GM23338 (cell line): ENCODE data around the gene FABP1. TPM values are rescaled to one million over a fixed set of nuclear protein-coding genes. Genes with fewer than 3 reads are reported as not detected.

Experiments
- ATAC-seq: fragments of 200-7000 bp; cut with Tn5 transposase; 3 replicates; pipeline ENCODE4 v1.9.1; 2020
- DNase-seq: peaks from one replicate; pipeline ENCODE4 v3.0.0-alpha.2; 2015; ENCODE audit warnings: low spot score
- H2AFZ ChIP-seq: fragments of 200-600 bp; sonication (generic); 2 replicates; pipeline ENCODE4 v1.8.0; 2016; ENCODE audit warnings: antibody characterized with exemption, mild to moderate bottlenecking, moderate library complexity
- H3F3A ChIP-seq: fragments of 200-600 bp; sonication (generic); replicated peaks from 2 replicates; pipeline ENCODE4 v1.8.0; 2017; ENCODE audit warnings: antibody characterized with exemption, mixed run types, low read depth
- H3K27ac ChIP-seq: fragments of 200-600 bp; sonication (generic); 2 replicates; pipeline ENCODE4 v1.6.1; 2016; ENCODE audit warnings: low read depth
- H3K27me3 ChIP-seq: fragments of 200-600 bp; sonication (generic); 2 replicates; pipeline ENCODE4 v1.8.0; 2016; ENCODE audit warnings: mild to moderate bottlenecking, mixed run types, moderate library complexity; ENCODE audit not compliant: insufficient read depth
- H3K36me3 ChIP-seq: fragments of 200-600 bp; sonication (generic); 2 replicates; pipeline ENCODE4 v1.8.0; 2016; ENCODE audit warnings: mild to moderate bottlenecking; ENCODE audit not compliant: insufficient read depth
- H3K4me1 ChIP-seq: fragments of 200-600 bp; sonication (generic); 2 replicates; pipeline ENCODE4 v1.8.0; 2016; ENCODE audit warnings: mild to moderate bottlenecking, moderate library complexity; ENCODE audit not compliant: insufficient read depth
- H3K4me2 ChIP-seq: fragments of 200-600 bp; sonication (generic); 2 replicates; pipeline ENCODE4 v1.7.1; 2017; ENCODE audit warnings: mixed run types
- H3K4me3 ChIP-seq: fragments of 200-600 bp; sonication (generic); 2 replicates; pipeline ENCODE4 v1.6.1; 2016; ENCODE audit warnings: mixed run types
- H3K79me2 ChIP-seq: fragments of 200-600 bp; sonication (generic); replicated peaks from 2 replicates; pipeline ENCODE4 v1.8.0; 2017; ENCODE audit warnings: mild to moderate bottlenecking; ENCODE audit not compliant: insufficient read depth
- H3K9me2 ChIP-seq: fragments of 200-600 bp; sonication (generic); 2 replicates; pipeline ENCODE4 v1.8.0; 2017; ENCODE audit not compliant: insufficient read depth
- H4K20me1 ChIP-seq: fragments of 200-600 bp; sonication (generic); replicated peaks from 2 replicates; pipeline ENCODE4 v1.8.0; 2017; ENCODE audit warnings: mild to moderate bottlenecking; ENCODE audit not compliant: insufficient read depth
- H3K27ac Mint-ChIP-seq: 2 replicates; pipeline ENCODE4 v1.8.0; 2020; ENCODE audit warnings: inconsistent platforms, mild to moderate bottlenecking, moderate library complexity, mixed read lengths
- H3K27me3 Mint-ChIP-seq: 3 replicates; pipeline ENCODE4 v1.8.0; 2022; ENCODE audit warnings: low read depth, mild to moderate bottlenecking, moderate library complexity, mixed read lengths, inconsistent platforms; ENCODE audit not compliant: insufficient read depth, poor library complexity
- H3K36me3 Mint-ChIP-seq: 3 replicates; pipeline ENCODE4 v1.8.0; 2021; ENCODE audit warnings: low read depth, mild to moderate bottlenecking, inconsistent platforms, moderate library complexity, mixed read lengths
- H3K4me1 Mint-ChIP-seq: 3 replicates; pipeline ENCODE4 v1.8.0; 2020; ENCODE audit warnings: mild to moderate bottlenecking, inconsistent platforms, mixed read lengths
- H3K4me3 Mint-ChIP-seq: 3 replicates; pipeline ENCODE4 v1.8.0; 2021; ENCODE audit warnings: moderate library complexity, mild to moderate bottlenecking, inconsistent platforms, mixed read lengths
- H3K9me3 Mint-ChIP-seq: 3 replicates; pipeline ENCODE4 v1.8.0; 2020; ENCODE audit warnings: moderate library complexity, mild to moderate bottlenecking, inconsistent platforms, mixed read lengths
- CREB1 ChIP-seq: fragments of 250-450 bp; sonication (Bioruptor Pico); IDR thresholded peaks from 2 replicates; pipeline ENCODE4 v1.5.0; 2020; ENCODE audit warnings: low read depth, mild to moderate bottlenecking, moderate library complexity
- CTCF ChIP-seq, 2 experiments: fragments of 200-600 bp in 1 of 2; sonication (generic) in 1 of 2; conservative IDR thresholded peaks; 2 replicates each; pipeline versions ENCODE4 v1.5.1 to v1.6.1; 2016 to 2017; ENCODE audit warnings: antibody characterized with exemption in 2 of 2, low read depth in 2 of 2, mild to moderate bottlenecking in 2 of 2, moderate library complexity in 1 of 2
- ETS1 ChIP-seq: IDR thresholded peaks from 2 replicates; pipeline ENCODE4 v1.6.1; 2016; ENCODE audit warnings: antibody characterized with exemption
- EZH2 ChIP-seq: fragments of 200-600 bp; sonication (generic); IDR thresholded peaks from one replicate; pipeline ENCODE4 v1.8.0; 2017; ENCODE audit warnings: antibody characterized with exemption, mild to moderate bottlenecking, low read depth; ENCODE audit not compliant: unreplicated experiment
- EZH2phosphoT487 ChIP-seq: fragments of 200-600 bp; sonication (generic); IDR thresholded peaks from one replicate; pipeline ENCODE4 v1.8.1; 2018; ENCODE audit warnings: antibody characterized with exemption; ENCODE audit not compliant: unreplicated experiment
- JUNB ChIP-seq: IDR thresholded peaks from one replicate; pipeline ENCODE4 v1.6.1; 2016; ENCODE audit warnings: antibody characterized with exemption; ENCODE audit not compliant: unreplicated experiment
- NANOG ChIP-seq: IDR thresholded peaks from 2 replicates; pipeline ENCODE4 v1.6.1; 2016; ENCODE audit warnings: antibody characterized with exemption, borderline replicate concordance
- POLR2AphosphoS5 ChIP-seq: IDR thresholded peaks from 2 replicates; pipeline ENCODE4 v1.6.1; 2016; ENCODE audit warnings: antibody characterized with exemption, low read depth
- REST ChIP-seq: IDR thresholded peaks from one replicate; pipeline ENCODE4 v1.6.1; 2018; ENCODE audit warnings: antibody characterized with exemption; ENCODE audit not compliant: unreplicated experiment
- STAT1 ChIP-seq: IDR thresholded peaks from one replicate; pipeline ENCODE4 v1.6.1; 2016; ENCODE audit warnings: antibody characterized with exemption; ENCODE audit not compliant: unreplicated experiment
- ZNF114 ChIP-seq: fragments of 250-450 bp; sonication (Bioruptor Pico); IDR thresholded peaks from 2 replicates; pipeline ENCODE4 v1.5.0; 2020; ENCODE audit warnings: mild to moderate bottlenecking, moderate library complexity
- ZNF331 ChIP-seq: fragments of 250-450 bp; sonication (Bioruptor Pico); IDR thresholded peaks from 2 replicates; pipeline ENCODE4 v1.5.0; 2020; ENCODE audit warnings: low read depth, mild to moderate bottlenecking, moderate library complexity
- ZNF462 ChIP-seq: fragments of 250-450 bp; sonication (Bioruptor Pico); IDR thresholded peaks from 2 replicates; pipeline ENCODE4 v1.5.0; 2020; ENCODE audit warnings: mild to moderate bottlenecking, moderate library complexity
- polyA plus RNA-seq: library from polyadenylated mRNA; unstranded; fragments of >200 nt; fragmentation: Nextera tagmentation; extraction: Ambion mirVana; gene quantifications from 2 replicates; pipeline ENCODE4 v1.2.1, GENCODE V29; 2016
- total RNA-seq: library from RNA; depleted of rRNA; stranded (reverse); fragments of >200 nt; shearing (Covaris generic); gene quantifications from 2 replicates; pipeline ENCODE4 v1.2.3, GENCODE V29; 2014

Gene FABP1
- total and polyA plus RNA-seq, 2 experiments from 2014 or later: not detected

- Mint-ChIP-seq H3K4me1 (peaks cover 33% of the 10 kb centered on the region), H3K27me3 (peaks cover 2% of the 10 kb centered on the region), H3K9me3 (no peaks in the 10 kb centered on the region), H3K27ac (no peak overlapping the region), H3K36me3 (no peaks in the 10 kb centered on the region), H3K4me3 (no peak overlapping the region)
- H3K36me3 ChIP-seq: no peaks in the 10 kb centered on the region
- no peaks in the 10 kb centered on the region for H4K20me1 ChIP-seq
- no peak overlapping the region for H3K4me3 ChIP-seq
- peak overlapping the region; percentile 32; the same call in 1 of the 2 replicates for H2AFZ ChIP-seq
- ATAC-seq (no peak), DNase-seq (no peak)
- TF ChIP-seq CREB1 (CRISPR knock-in tag): no peak
- no peak for TF ChIP-seq NANOG
- TF ChIP-seq ZNF331 (CRISPR knock-in tag): no peak
- TF ChIP-seq EZH2phosphoT487: no peak
- TF ChIP-seq POLR2AphosphoS5: no peak
- no peak for TF ChIP-seq JUNB
- TF ChIP-seq EZH2: no peak
- no peak for TF ChIP-seq REST
- no peak for TF ChIP-seq ZNF462
- TF ChIP-seq ZNF114 (CRISPR knock-in tag): no peak
- no peak for TF ChIP-seq ETS1
- TF ChIP-seq CTCF (conservative IDR thresholded peaks at IDR 0.05; ENCODE audit: low read depth in 2 of 2): no peak
- no peak for TF ChIP-seq STAT1
- no peak overlapping the region for H3K4me2 ChIP-seq
- peaks cover 7% of the 10 kb centered on the region for H3K4me1 ChIP-seq
- no peaks in the 10 kb centered on the region for H3F3A ChIP-seq
- H3K27me3 ChIP-seq: no peaks in the 10 kb centered on the region
- H3K79me2 ChIP-seq: no peaks in the 10 kb centered on the region
- no peaks in the 10 kb centered on the region for H3K9me2 ChIP-seq
- no peak overlapping the region for H3K27ac ChIP-seq
Observed at GRCh38 chr2:88097192-88097591, 30.7 kb downstream of the FABP1 start.
